K562 (cell line): ENCODE data around the gene GATC. TPM values are rescaled to one million over a fixed set of nuclear protein-coding genes. Genes with fewer than 3 reads are reported as not detected.

Source experiments
- ATAC-seq: fragments of 200-7000 bp; cut with Tn5 transposase; 3 replicates; pipeline ENCODE4 v1.9.1; 2020; ENCODE audit warnings: moderate library complexity
- BruUV-seq: library from RNA; stranded (reverse); fragments of 400-500 nt; replicated peaks from 2 replicates; lab custom pipeline; 2021; lab: Mats Ljungman, UMichigan
- CTCF ChIA-PET: fragments of 300-600 bp; formaldehyde crosslinking; extraction: SDS; loops from one replicate; lab custom pipeline; 2021; ENCODE audit warnings: low intra/inter-chr PET ratio; lab: Yijun Ruan, JAX
- POLR2A ChIA-PET: fragments of 300-600, 350-650 bp; sonication (Branson Sonifier 250); formaldehyde crosslinking; extraction: SDS; loops from one replicate; lab custom pipeline; 2021; ENCODE audit warnings: antibody characterized with exemption, inconsistent platforms; lab: Yijun Ruan, JAX
- DNase-seq, 4 experiments: peaks; one replicate each; pipeline versions ENCODE4 v3.0.0 to v3.0.0-alpha.2; 2011 to 2018; ENCODE audit warnings: low spot score in 3 of 4, mixed read lengths in 3 of 4; ENCODE audit errors: extremely low read depth in 1 of 4
- FAIRE-seq: peaks from 2 replicates; lab custom pipeline; 2011; peaks lifted over from hg19 to GRCh38; lab: Jason Lieb, UNC
- H2AFZ ChIP-seq: 2 replicates; pipeline ENCODE4 v1.6.0; 2011; ENCODE audit warnings: low read depth, low read length, control low read depth, inconsistent platforms
- H3K27ac ChIP-seq: fragments of 200-600 bp; 3 replicates; pipeline ENCODE4 v1.8.0; 2011; ENCODE audit warnings: low read depth, mild to moderate bottlenecking, control low read depth, inconsistent platforms, low read length, moderate library complexity, mixed read lengths; ENCODE audit errors: extremely low read depth
- H3K27me3 ChIP-seq, 2 experiments: fragments of 300-600 bp in 1 of 2; 2 replicates in 1 of 2; 3 replicates in 1 of 2; pipeline versions ENCODE4 v1.6.0 to v1.8.0; 2011; ENCODE audit warnings: inconsistent platforms in 2 of 2, low read length in 2 of 2, mild to moderate bottlenecking in 1 of 2, mixed read lengths in 1 of 2, moderate library complexity in 1 of 2; ENCODE audit not compliant: control insufficient read depth in 2 of 2, insufficient read depth in 2 of 2
- H3K36me3 ChIP-seq: fragments of 300-600 bp; 3 replicates; pipeline ENCODE4 v1.8.0; 2011; ENCODE audit warnings: mild to moderate bottlenecking, low read length, inconsistent platforms; ENCODE audit not compliant: control insufficient read depth, insufficient read depth
- H3K4me1 ChIP-seq, 2 experiments: fragments of 200-600 bp in 1 of 2; replicated peaks in 1 of 2; 2 replicates in 1 of 2; 3 replicates in 1 of 2; pipeline versions ENCODE4 v1.5.1 to v1.8.0; 2011; ENCODE audit warnings: inconsistent platforms in 2 of 2, low read length in 2 of 2, mild to moderate bottlenecking in 1 of 2, mixed read lengths in 1 of 2, moderate library complexity in 1 of 2; ENCODE audit not compliant: control insufficient read depth in 2 of 2, insufficient read depth in 2 of 2
- H3K4me2 ChIP-seq: 2 replicates; pipeline ENCODE4 v1.6.1; 2011; ENCODE audit warnings: low read length, control low read depth, inconsistent platforms, mixed read lengths; ENCODE audit not compliant: insufficient read depth
- H3K4me3 ChIP-seq: fragments of 200-600 bp; sonication (generic), shearing (Covaris generic); 2 replicates; pipeline ENCODE4 v1.5.1; 2016; ENCODE audit warnings: control low read depth, inconsistent platforms
- H3K79me2 ChIP-seq: fragments of 200-600 bp; 3 replicates; pipeline ENCODE4 v1.8.0; 2011; ENCODE audit warnings: low read length, inconsistent platforms; ENCODE audit not compliant: control insufficient read depth, insufficient read depth
- H3K9ac ChIP-seq, 2 experiments: 2 replicates each; pipeline versions ENCODE4 v1.6.0 to v1.6.1; 2011; ENCODE audit warnings: low read depth in 2 of 2, low read length in 2 of 2, control low read depth in 1 of 2, inconsistent platforms in 1 of 2, mild to moderate bottlenecking in 1 of 2, mixed read lengths in 1 of 2; ENCODE audit not compliant: insufficient read depth in 1 of 2
- H3K9me1 ChIP-seq: one replicate; pipeline ENCODE4 v1.6.0; 2011; ENCODE audit warnings: inconsistent platforms, mild to moderate bottlenecking, low read length, moderate library complexity; ENCODE audit not compliant: control insufficient read depth, insufficient read depth
- H3K9me3 ChIP-seq: replicated peaks from 2 replicates; pipeline ENCODE4 v1.5.1; 2011; ENCODE audit warnings: low read depth, low read length, inconsistent platforms; ENCODE audit not compliant: control insufficient read depth, insufficient read depth
- H4K20me1 ChIP-seq: replicated peaks from 2 replicates; pipeline ENCODE4 v1.6.1; 2011; ENCODE audit warnings: low read length, inconsistent platforms, mixed read lengths; ENCODE audit not compliant: control insufficient read depth, insufficient read depth
- CTCF ChIP-seq, 3 experiments: IDR thresholded peaks in 2 of 3; conservative IDR thresholded peaks in 1 of 3; 2 replicates each; pipeline ENCODE4 v1.5.1; 2011 to 2012; ENCODE audit warnings: low read length in 3 of 3, mild to moderate bottlenecking in 3 of 3, control low read depth in 2 of 3, improper control_type of control experiment in 1 of 3, inconsistent platforms in 1 of 3, low read depth in 1 of 3, mixed read lengths in 1 of 3, moderate library complexity in 1 of 3; ENCODE audit not compliant: insufficient read depth in 2 of 3
- MCM5 ChIP-seq: fragments of 450-650 bp; IDR thresholded peaks from 2 replicates; pipeline ENCODE4 v1.6.1; 2016; ENCODE audit warnings: low read depth
- POLR2A ChIP-seq: fragments of 450-650 bp; conservative IDR thresholded peaks from 2 replicates; pipeline ENCODE4 v1.6.1; 2016
- POLR2B ChIP-seq: fragments of 450-650 bp; IDR thresholded peaks from 2 replicates; pipeline ENCODE4 v1.6.1; 2018; ENCODE audit warnings: low read depth; ENCODE audit not compliant: partially characterized antibody
- RAD21 ChIP-seq, 2 experiments: fragments of 250-450 bp in 1 of 2; fragments of 450-650 bp in 1 of 2; sonication (Bioruptor Pico) in 1 of 2; formaldehyde crosslinking in 1 of 2; IDR thresholded peaks in 1 of 2; conservative IDR thresholded peaks in 1 of 2; 2 replicates each; pipeline versions ENCODE4 v1.4.0 to v1.8.0; 2020 to 2022; ENCODE audit warnings: mild to moderate bottlenecking in 2 of 2, moderate library complexity in 1 of 2
- U2AF2 ChIP-seq: fragments of 200-400 bp; formaldehyde crosslinking; optimal IDR thresholded peaks from 2 replicates; pipeline ENCODE3; 2017; ENCODE audit warnings: low read depth, mild to moderate bottlenecking, low read length
- ZKSCAN8 ChIP-seq: fragments of 200-800 bp; sonication (Bioruptor generic); IDR thresholded peaks from 2 replicates; pipeline ENCODE4 v1.6.1; 2016; ENCODE audit warnings: missing genetic modification characterization, missing compliant biosample characterization
- ZNF518B ChIP-seq: fragments of 250-450 bp; sonication (Bioruptor Pico); IDR thresholded peaks from 2 replicates; pipeline ENCODE4 v1.5.0; 2021; ENCODE audit warnings: mild to moderate bottlenecking, moderate library complexity
- ZNF644 ChIP-seq: fragments of 200-800 bp; sonication (Bioruptor generic); IDR thresholded peaks from 2 replicates; pipeline ENCODE4 v1.6.1; 2016; ENCODE audit warnings: low read depth, missing genetic modification characterization, missing compliant biosample characterization
- ZNF76 ChIP-seq: fragments of 250-450 bp; sonication (Bioruptor Pico); IDR thresholded peaks from 2 replicates; pipeline ENCODE4 v1.4.0; 2020; ENCODE audit warnings: mild to moderate bottlenecking, moderate library complexity, borderline replicate concordance
- ZZZ3 ChIP-seq: fragments of 450-650 bp; IDR thresholded peaks from 2 replicates; pipeline ENCODE4 v1.6.1; 2016; ENCODE audit warnings: antibody characterized with exemption, mild to moderate bottlenecking, moderate library complexity
- WGBS: fragments of 100-300 bp; shearing (Covaris generic); methylation state at CpG from one replicate; pipeline ENCODE4 v1.1.6; 2016; ENCODE audit warnings: low coverage, mixed read lengths; ENCODE audit not compliant: insufficient coverage; ENCODE audit errors: missing lambda C conversion rate; 5-methylcytosine and 5-hydroxymethylcytosine counted together
- in situ Hi-C: fragments of 300-500 bp; cut with MboI; formaldehyde crosslinking; loops from 4 replicates; pipeline ENCODE4 v1.15.0; 2018; ENCODE audit warnings: inconsistent platforms, mixed read lengths
- intact Hi-C: fragments of 100-400 bp; cut with micrococcal nuclease; formaldehyde crosslinking; loops from 2 replicates; pipeline ENCODE4 v1.14.2; 2022
- polyA plus RNA-seq, 8 experiments: library from polyadenylated mRNA; depleted of rRNA in 4 of 8; stranded (reverse) in 5 of 8; unstranded in 3 of 8; fragments of >200 nt; fragmentation: Nextera tagmentation in 2 of 8; fragmentation: Illumina TruSeq in 1 of 8; extraction: Ambion mirVana in 2 of 8; extraction: Trizol in 1 of 8; gene quantifications; 2 replicates each; pipeline versions ENCODE4 v1.2.1 to v1.2.3, GENCODE V29; 2011 to 2014; ENCODE audit warnings: inconsistent platforms in 1 of 8, missing spikeins in 1 of 8
- total RNA-seq, 7 experiments: library from RNA; depleted of rRNA in 6 of 7; stranded (reverse); fragments of >200 nt in 6 of 7; fragmentation: Illumina TruSeq in 2 of 7; extraction: Trizol in 2 of 7; gene quantifications; 2 replicates each; pipeline versions ENCODE4 v1.2.1 to v1.2.3, GENCODE V29; 2011 to 2021; ENCODE audit warnings: low replicate concordance in 1 of 7

The GATC gene
- total and polyA plus RNA-seq, 9 of the 15 experiments (the other 6 are each of a cell fraction or from before 2014, with no cell fraction given) = 5.8 to 52.6 (median 28.2) TPM

GRCh38 chr12:120457133-120457532 is 10.9 kb downstream of the GATC start:
- no peak overlapping the region for H3K4me2 ChIP-seq
- H2AFZ ChIP-seq = no peak overlapping the region
- in situ Hi-C loops = no loop called here
- no peaks in the 10 kb centered on the region for H3K27me3 ChIP-seq
- no peaks in the 10 kb centered on the region for H3K4me1 ChIP-seq
- H3K9ac ChIP-seq = no peak overlapping the region
- BruUV-seq = no TSS peak
- 0 out of 3 replicates have a peak, but pooled peaks cover 3% of the 10 kb centered on the region for H3K79me2 ChIP-seq
- H3K9me3 ChIP-seq = no peaks in the 10 kb centered on the region
- intact Hi-C loops = no loop called here
- no peak overlapping the region for H3K4me3 ChIP-seq
- 0 out of 2 replicates have a peak, but pooled peaks cover 14% of the 10 kb centered on the region for H4K20me1 ChIP-seq
- WGBS = 89% methylated on average over 6 of the region's 6 CpGs
- peaks cover 95% of the 10 kb centered on the region for H3K36me3 ChIP-seq
- peak; percentile 67 for FAIRE-seq
- H3K27ac ChIP-seq = no peak overlapping the region
- ATAC-seq = peak; percentile 54
- ChIA-PET POLR2A (interaction anchor here (0.7 to 8.1 kb wide), 7 partner anchors 8 to 39 kb away, joined by 3 to 38 read pairs (median 5); partner anchors contain the start of genes DYNLL1, GATC and TRIAP1), CTCF (no interaction called here)
- H3K9me1 ChIP-seq = no peaks in the 10 kb centered on the region
- peak; percentile 10; the same call in 1 of the 2 replicates for TF ChIP-seq POLR2A
- peak in 1 of 2 experiments; percentile 22; a peak in 1 of 4 replicates for TF ChIP-seq RAD21 (CRISPR knock-in tag; conservative IDR thresholded peaks at IDR 0.05 in 1 of 2, IDR thresholded peaks at IDR 0.05 in 1 of 2)
- TF ChIP-seq ZNF518B (CRISPR knock-in tag) = no peak
- TF ChIP-seq ZZZ3 = no peak
- peak; percentile 43 to 56 (median 53) for TF ChIP-seq CTCF (IDR thresholded peaks at IDR 0.05 in 2 of 3, conservative IDR thresholded peaks at IDR 0.05 in 1 of 3; ENCODE audit: insufficient read depth in 2 of 3, low read depth in 1 of 3, low read length in 3 of 3)
- TF ChIP-seq ZNF644 (tag) = no peak
- no peak for TF ChIP-seq U2AF2
- 0 out of 2 replicates have a peak, but pooled peaks have one; percentile 30 for TF ChIP-seq ZKSCAN8 (CRISPR knock-in tag)
- TF ChIP-seq MCM5 = no peak
- peak; percentile 29 for TF ChIP-seq POLR2B
- TF ChIP-seq ZNF76 = no peak
- peak; percentile 25 to 42 (median 38) for DNase-seq
